HG02642 (cell line): ENCODE measurements around the gene SLC23A2.
"Not testable (repeated sequence)": the region's sequence is repeated elsewhere in the genome, so short reads cannot be mapped to it uniquely, and the experiment has no call there.

Experiments used
- ATAC-seq: cut with Tn5 transposase; IDR thresholded peaks from one replicate; pipeline ENCODE4 v1.9.1; 2021; ENCODE audit warnings: mild to moderate bottlenecking; ENCODE audit not compliant: unreplicated experiment, poor library complexity

The SLC23A2 gene

DNA sequence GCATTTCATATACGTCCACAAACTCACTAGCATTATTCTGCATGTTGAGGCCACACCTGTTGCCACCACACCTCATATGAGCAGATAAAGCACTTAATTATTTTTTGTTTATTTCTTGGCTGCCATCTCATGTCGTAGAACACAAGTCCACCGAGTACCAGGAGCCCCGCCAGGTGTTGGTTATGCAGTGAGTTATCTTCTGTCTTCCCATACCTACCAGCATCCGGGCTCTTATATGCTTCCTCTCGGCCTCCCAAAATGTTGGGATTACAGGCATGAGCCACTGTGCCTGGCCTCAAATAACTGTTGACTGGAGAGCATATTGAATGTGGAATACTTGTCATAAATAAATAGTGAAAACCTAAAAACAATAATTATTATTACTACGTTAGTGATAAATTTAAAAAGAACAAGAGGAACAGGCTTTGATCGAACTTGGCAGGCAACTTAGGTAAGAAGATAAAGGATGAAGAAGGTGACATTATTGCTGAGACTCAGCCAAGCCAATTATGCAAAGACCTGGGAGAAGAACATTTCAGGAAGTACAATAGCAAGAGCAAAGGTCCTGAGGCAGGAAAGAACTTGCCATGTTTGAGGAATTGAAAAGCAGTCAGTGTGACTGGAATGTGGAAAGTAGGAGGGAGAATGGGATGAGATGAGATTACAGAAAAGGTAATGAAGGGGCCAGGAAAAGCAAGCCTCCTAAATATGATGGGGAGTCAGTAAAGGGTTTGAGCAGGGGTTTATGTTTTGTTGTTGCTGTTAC lies 12.6 kb upstream of the SLC23A2 start:
- no peak for ATAC-seq

DNA sequence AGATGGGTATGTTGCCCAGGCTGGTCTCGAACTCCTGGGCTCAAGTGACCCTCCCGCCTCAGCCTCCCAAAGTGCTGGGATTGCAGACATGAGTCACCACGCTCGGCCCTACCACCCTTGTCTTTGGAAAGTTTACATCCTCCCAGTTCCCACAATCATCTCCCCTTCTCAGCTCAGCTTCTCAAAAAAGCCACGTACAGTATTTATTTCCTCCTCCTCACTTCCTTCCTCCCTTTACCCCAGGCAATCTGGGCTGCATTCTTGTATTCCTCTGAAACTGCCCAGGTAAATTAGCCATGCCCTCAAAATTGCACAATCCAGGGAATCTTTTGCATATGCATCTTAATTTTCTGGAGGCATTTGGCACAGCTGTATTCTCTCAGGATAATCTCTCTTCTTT lies 7.4 kb upstream of the SLC23A2 start:
- no peak for ATAC-seq

DNA sequence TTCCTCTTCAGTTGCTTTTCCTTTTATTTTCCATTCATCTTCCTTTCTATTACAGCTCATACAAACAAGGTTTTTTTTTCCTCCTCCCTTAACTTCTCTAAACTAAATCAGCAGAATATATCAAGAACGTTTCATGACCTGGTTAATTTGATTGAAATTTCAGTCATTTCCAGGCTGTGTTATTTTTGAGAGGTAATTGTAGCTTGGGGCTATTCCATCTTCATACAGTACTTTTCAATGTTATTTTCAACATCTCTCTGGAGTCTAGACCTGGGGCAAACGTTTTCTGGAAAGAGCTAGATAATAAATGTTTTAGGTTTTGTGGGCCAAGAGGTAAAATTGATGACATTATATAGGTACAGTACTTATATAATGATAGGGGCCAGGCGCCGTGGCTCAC lies 4.0 kb upstream of the SLC23A2 start:
- no peak for ATAC-seq

DNA sequence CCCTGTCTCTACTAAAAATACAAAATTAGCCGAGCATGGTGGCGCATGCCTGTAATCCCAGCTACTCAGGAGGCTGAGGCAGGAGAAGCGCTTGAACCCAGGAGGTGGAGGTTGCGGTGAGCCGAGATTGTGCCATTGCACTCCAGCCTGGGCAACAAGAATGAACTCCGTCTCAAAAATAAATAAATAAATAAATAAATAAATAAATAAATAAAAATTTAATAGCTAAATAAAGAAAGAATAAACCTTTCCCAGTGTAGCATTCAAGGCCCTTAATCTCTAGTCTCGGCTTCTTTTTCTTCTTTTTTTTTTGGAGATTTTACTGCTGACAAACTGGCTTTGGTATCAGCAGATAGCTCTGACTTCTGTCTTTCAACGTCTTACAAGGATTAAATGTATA lies 3.5 kb upstream of the SLC23A2 start:
- ATAC-seq: not testable (repeated sequence)

GRCh38 chr20:5003626-5004025 lies 2.3 kb upstream of the SLC23A2 start:
- ATAC-seq: no peak

GRCh38 chr20:5002077-5002413 lies 735 bp upstream of the SLC23A2 start:
- no peak for ATAC-seq

- ATAC-seq: peak; percentile 44
Measured at GRCh38 chr20:5000263-5001173, 792 bp downstream of the SLC23A2 start.

DNA sequence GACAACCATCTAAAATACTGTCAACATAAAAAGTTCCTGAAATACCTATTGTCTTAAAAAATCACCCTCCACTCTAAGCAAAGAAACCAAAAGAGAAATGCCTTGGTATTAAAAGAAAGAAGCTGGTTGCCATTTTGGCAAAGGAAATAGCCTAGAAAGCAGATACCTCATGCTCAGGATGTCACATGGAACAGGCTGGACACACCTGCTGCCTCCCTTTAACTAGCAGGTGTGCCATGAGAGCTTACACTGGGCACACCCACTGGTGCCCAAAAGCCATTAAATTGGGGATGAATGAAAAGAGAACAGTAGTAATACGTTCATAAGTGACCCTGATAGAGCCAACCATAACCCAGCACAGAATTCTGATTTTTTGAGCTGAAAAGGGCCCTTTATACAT lies 1.5 kb downstream of the SLC23A2 start:
- ATAC-seq: no peak

DNA sequence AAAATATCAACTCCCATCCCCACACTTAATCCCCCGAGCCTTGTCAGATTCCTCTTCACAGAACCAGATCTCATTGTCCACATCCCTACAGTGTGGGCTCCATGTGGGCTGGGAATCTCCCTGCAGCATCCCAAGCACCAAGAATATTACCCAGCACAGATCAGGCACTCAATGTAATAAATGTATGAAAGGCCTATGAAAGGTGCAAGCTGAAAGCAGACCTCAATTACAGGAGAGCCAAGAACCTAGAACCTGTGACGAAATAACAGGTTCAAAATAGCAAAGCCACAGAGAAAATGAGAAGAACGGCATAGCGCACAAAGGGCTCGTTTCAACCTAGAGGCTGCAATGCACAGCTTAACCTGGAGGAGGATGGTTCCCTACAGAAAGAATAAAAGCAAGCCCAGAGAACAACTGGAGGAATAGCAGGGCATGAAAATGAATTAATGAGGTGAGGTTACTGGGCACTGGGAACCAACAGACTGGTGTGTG lies 3.1 kb downstream of the SLC23A2 start:
- ATAC-seq: no peak

DNA sequence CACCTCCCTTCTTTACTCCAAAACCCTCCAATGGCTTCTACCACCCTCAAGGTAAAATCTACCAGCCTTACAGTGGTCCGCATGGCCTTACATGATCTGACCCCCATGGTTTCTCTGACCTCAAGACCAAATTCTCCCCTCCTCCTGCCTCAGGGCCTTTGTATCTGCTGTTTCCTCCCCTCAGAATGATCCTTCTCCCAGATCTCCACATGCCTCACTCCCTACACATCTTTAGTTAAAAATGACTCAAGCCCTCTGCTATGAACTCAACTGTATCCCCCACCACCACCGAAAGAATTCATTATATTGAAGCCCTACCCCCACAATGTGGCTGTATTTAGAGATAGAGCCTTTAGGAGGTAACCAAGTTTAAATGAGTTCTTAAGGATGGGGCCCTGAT lies 4.1 kb downstream of the SLC23A2 start:
- ATAC-seq: no peak

DNA sequence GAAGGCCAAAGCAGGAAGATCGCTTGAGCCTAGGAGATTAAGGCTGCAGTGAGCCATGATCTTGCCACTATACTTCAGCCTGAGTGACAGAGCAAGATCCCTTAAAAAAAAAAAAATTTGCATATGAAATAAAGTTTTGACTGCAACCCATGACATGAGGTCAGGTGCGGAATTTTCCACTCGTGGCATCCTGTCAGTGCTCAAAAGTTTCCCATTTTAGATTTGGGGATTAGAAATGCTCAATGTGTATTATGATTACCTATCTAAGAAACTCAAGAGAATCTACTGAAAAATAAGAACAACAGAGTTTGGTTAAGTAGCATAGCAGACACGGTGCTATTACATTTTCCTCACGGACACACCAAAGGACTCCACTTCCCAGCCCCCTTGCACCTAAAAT lies 11.7 kb downstream of the SLC23A2 start:
- no peak for ATAC-seq

GRCh38 chr20:4987130-4987529 lies 14.2 kb downstream of the SLC23A2 start:
- no peak for ATAC-seq

DNA sequence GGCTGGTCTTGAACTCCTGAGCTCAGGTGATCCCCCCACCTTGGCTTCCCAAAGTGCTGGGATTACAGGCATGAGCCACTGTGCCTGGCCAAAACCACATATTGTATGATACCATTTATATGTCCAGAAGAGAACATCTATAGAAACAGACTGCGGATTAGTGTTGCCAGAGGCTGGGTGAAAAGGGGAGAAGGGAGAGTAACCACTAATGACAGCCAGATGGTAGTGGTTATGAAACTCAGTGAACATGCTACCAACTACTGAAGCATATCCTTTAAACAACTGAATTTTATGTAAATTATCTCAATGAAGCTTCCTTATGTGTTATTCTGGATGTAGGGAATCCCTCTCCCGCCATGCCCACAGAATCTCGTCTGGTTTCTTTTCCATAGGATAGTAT lies 15.7 kb downstream of the SLC23A2 start:
- ATAC-seq: no peak

GRCh38 chr20:4982281-4982680 lies 19.0 kb downstream of the SLC23A2 start:
- ATAC-seq: no peak

DNA sequence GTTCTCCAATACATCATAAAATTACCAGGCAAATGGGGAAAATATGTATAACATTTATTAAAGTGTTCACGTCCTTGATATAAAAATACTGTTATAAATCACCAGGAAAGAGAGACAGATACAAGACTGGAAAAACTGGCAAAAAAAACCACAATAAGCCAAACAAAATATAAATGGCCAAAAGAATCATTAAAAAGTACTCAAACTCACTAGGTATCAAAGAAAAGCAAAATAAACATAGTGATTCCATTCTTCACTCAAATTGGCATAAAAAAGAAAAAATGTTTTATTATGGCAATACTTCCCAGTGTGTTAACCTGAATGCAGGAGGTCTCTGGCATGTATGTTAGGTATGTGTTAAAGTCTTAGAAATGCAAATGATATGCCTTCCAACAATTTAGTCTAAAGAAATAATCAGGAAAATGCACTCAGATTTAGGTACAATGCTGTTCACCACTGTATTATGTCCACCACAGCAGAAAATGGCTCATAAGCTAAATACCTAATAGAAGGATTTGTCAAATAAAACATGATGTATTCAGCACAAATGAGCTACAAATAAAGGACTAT lies 21.4 kb downstream of the SLC23A2 start:
- no peak for ATAC-seq

GRCh38 chr20:4978050-4978918 lies 23.0 kb downstream of the SLC23A2 start:
- ATAC-seq: no peak

- ATAC-seq: not testable (repeated sequence)
Measured at GRCh38 chr20:4976014-4976413, 25.3 kb downstream of the SLC23A2 start.

DNA sequence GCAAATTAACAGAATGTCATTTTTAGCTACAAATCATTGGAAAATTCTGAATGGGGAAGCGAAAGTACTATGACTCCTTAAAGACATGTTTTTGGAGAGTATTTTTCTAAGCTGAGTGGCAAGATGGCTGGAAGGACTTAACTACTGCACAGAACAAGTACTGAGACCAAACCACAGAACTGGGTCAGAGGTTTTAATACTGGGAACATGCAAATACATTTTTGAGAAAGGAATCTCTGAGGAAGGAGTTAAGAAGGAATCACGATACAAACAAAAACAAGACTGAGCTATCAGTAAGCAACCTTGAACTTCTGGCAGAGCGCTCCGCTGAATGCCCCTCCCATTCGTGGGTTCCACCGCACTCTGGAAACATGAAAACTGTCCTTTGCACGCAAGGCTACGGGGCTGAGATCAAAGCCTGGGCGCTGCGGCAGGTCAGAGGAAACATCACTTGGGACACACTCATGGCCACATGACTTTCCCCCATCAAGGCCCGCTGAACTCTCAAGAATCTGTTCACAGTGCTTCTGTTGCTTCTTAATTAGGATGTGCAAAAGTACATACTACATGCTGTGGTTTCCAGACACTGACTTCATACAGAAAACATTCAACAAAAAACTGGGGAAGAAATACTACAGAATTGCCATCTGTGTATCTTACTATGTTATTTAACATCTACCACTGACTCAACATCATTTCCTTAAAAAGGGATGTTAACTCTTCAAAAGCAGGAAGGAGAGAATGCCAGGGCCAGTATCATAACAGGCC lies 27.8 kb downstream of the SLC23A2 start:
- peak; percentile 92 for ATAC-seq

DNA sequence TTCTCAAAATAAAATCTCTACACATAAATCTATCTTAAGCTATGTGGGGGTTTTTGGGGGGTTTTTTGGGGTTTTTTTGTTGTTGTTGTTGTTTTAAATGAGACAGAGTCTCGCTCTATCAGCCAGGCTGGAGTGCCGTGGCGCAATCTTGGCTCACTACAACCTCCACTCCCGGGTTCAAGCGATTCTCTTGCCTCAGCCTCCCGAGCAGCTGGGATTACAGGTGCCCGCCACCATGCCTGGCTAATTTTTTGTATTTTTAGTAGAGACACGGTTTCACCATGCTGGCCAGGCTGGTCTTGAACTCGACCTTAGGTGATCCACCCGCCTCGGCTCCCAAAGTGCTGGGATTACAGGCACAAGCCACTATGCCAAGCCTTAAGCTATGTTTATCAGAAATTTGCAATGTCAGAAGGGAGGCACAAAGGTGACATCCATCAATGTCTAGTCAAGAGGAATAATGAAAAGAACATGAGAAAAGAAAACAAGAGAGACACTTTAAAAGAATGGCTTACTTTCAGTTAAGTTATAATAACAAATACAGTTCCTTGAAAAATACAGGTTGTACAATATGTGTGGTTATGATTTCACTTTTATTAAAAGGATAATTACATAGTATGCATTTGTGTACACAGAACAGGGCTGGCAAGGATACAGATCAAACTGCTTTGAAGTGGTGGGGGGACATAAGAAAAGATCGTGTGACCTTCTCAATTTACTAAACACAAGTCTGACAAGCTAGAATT lies 28.6 kb downstream of the SLC23A2 start:
- ATAC-seq: no peak
